DND-41 (cell line): ENCODE results near the gene CCDC102A.

ENCODE experiments used
- CTCF ChIP-seq: IDR thresholded peaks from 2 replicates; pipeline ENCODE4 v1.5.1; 2012; ENCODE audit warnings: borderline replicate concordance, low read length, moderate library complexity, mild to moderate bottlenecking; ENCODE audit not compliant: poor library complexity, severe bottlenecking; ENCODE audit errors: extremely low read depth
- EZH2 ChIP-seq: IDR thresholded peaks from 3 replicates; pipeline ENCODE4 v1.6.1; 2012; ENCODE audit warnings: borderline replicate concordance, low read depth, mild to moderate bottlenecking, moderate library complexity, low read length, inconsistent platforms; ENCODE audit not compliant: severe bottlenecking

GRCh38 chr16:57540906-57541753, 4.8 kb upstream of the CCDC102A start:
- no peak for TF ChIP-seq CTCF
- TF ChIP-seq EZH2: no peak
